Measurements from ENCODE around the gene DRC7.

DRC7 gene

GRCh38 chr16:57700781-57701551 lies 6.4 kb downstream of the DRC7 start:
- ChIA-PET POLR2A (interaction anchor here (1.0 to 1.3 kb wide), 2 partner anchors 10 to 11 kb away, joined by 3 read pairs; no protein-coding TSS in a partner anchor), CTCF (interaction anchor here (0.9 to 5.2 kb wide), 7 partner anchors 11 to 52 kb away, joined by 3 to 24 read pairs (median 4); no protein-coding TSS in a partner anchor)
- DNase-seq: no peak
- peak overlapping the region in 1 of 2 experiments; percentile 55 for H3K27ac ChIP-seq (ENCODE audit: insufficient read depth in 1 of 2, low read depth in 1 of 2, low read length in 2 of 2, poor library complexity in 1 of 2, severe bottlenecking in 2 of 2)
- H3K4me1 ChIP-seq (ENCODE audit: control extremely low read depth in 1 of 4, control insufficient read depth in 4 of 4, insufficient read depth in 4 of 4, low read length in 3 of 4): peaks cover 0 to 37% (median 30%) of the 10 kb centered on the region in 4 experiments
- no peaks in the 10 kb centered on the region for H3K36me3 ChIP-seq (ENCODE audit: control insufficient read depth in 4 of 4, insufficient read depth in 4 of 4, low read length in 3 of 4)
- no peaks in the 10 kb centered on the region for H3K9me3 ChIP-seq (ENCODE audit: control extremely low read depth in 1 of 5, control insufficient read depth in 4 of 5, insufficient read depth in 2 of 5, low read depth in 1 of 5, low read length in 4 of 5)
- WGBS (ENCODE audit: insufficient coverage): 44% methylated on average over 10 of the region's 10 CpGs
- H3K27me3 ChIP-seq (replicated peaks in 2 of 5; ENCODE audit: control insufficient read depth in 4 of 5, insufficient read depth in 5 of 5, low read length in 4 of 5): no peaks in the 10 kb centered on the region
- no peak overlapping the region for H3K4me3 ChIP-seq (ENCODE audit: control insufficient read depth in 1 of 7, extremely low read depth in 1 of 7, insufficient read depth in 4 of 7, low read depth in 2 of 7, low read length in 6 of 7)

DNA sequence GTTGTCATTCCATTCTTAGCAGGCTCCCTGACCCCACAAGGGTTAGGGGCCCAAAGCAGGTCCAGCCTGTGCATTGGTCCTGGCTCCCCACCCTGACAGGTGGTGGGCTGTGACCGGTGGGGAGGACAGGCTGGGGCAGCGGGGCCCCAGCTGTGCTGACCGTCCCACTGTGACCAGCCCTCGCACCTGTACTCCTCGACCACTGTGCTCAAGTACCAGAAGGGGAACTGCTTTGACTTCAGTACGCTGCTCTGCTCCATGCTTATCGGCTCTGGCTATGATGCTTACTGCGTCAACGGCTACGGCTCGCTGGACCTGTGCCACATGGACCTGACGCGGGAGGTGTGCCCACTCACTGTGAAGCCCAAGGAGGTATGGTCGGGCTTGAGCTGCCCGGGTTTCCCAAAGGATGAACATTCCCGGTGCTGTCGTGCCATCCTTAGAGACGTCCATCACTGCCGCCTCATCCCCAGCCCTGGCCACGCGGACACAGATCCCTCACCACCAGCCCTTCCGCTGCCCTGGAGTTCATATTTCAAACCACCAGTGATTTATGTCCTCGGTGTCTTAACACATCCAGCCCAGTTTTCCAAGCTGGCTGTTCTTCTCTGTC lies 7.3 kb downstream of the DRC7 start:
- CTCF ChIA-PET: interaction anchor here (0.8 to 5.2 kb wide), 4 partner anchors 10 to 31 kb away, joined by 3 to 24 read pairs (median 4); no protein-coding TSS in a partner anchor
- H3K9me3 ChIP-seq (ENCODE audit: control extremely low read depth in 1 of 5, control insufficient read depth in 4 of 5, insufficient read depth in 2 of 5, low read depth in 1 of 5, low read length in 4 of 5): no peaks in the 10 kb centered on the region
- POLR2A ChIA-PET: interaction anchor here (1.0 to 1.3 kb wide), 2 partner anchors 9 to 12 kb away, joined by 3 read pairs; no protein-coding TSS in a partner anchor
- no peaks in the 10 kb centered on the region for H3K36me3 ChIP-seq (ENCODE audit: control insufficient read depth in 4 of 4, insufficient read depth in 4 of 4, low read length in 3 of 4)
- H3K4me3 ChIP-seq (ENCODE audit: control insufficient read depth in 1 of 7, extremely low read depth in 1 of 7, insufficient read depth in 4 of 7, low read depth in 2 of 7, low read length in 6 of 7): no peak overlapping the region
- WGBS (ENCODE audit: insufficient coverage): 91% methylated on average over 23 of the region's 23 CpGs
- H3K27me3 ChIP-seq (replicated peaks in 2 of 5; ENCODE audit: control insufficient read depth in 4 of 5, insufficient read depth in 5 of 5, low read length in 4 of 5): no peaks in the 10 kb centered on the region
- peaks cover 0 to 29% (median 23%) of the 10 kb centered on the region in 4 experiments for H3K4me1 ChIP-seq (ENCODE audit: control extremely low read depth in 1 of 4, control insufficient read depth in 4 of 4, insufficient read depth in 4 of 4, low read length in 3 of 4)
- no peak for DNase-seq
- H3K27ac ChIP-seq (ENCODE audit: insufficient read depth in 1 of 2, low read depth in 1 of 2, low read length in 2 of 2, poor library complexity in 1 of 2, severe bottlenecking in 2 of 2): peak overlapping the region in 1 of 2 experiments; percentile 55

DNA sequence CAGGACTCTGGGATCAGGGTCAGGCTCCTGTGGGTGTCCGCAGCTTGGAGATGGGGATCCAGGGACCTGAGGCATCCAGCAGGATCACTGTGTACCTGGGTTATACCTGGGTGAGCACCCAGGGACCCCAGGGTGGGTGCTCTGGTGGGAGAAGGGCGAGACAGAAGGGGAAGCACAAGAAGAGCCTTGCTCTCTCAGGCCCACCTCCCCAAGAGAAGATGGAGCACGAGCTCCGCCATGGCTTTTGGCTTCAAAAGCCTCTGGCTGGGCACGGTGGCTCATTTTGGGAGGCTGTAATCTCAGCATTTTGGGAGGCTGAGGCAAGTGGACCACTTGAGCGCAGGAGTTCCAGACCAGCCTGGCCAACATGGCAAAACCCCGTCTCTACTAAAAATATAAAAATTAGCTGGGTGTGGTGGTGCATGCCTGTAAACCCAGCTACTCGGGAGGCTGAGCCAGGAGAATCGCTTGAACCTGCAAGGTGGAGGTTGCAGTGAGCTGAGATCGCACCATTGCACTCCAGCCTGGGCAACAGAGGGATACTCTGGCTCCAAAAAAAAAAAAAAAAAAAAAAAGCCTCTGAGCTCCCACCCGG lies 8.9 kb downstream of the DRC7 start:
- POLR2A ChIA-PET: interaction anchor here (1.0 kb wide), 1 partner anchor 13 kb away, joined by 3 read pairs; no protein-coding TSS in a partner anchor
- Histone ChIP-seq H3K36me3 (ENCODE audit: control insufficient read depth in 4 of 4, insufficient read depth in 4 of 4, low read length in 3 of 4) (no peaks in the 10 kb centered on the region), H3K9me3 (ENCODE audit: control extremely low read depth in 1 of 5, control insufficient read depth in 4 of 5, insufficient read depth in 2 of 5, low read depth in 1 of 5, low read length in 4 of 5) (no peaks in the 10 kb centered on the region), H3K27me3 (replicated peaks in 2 of 5; ENCODE audit: control insufficient read depth in 4 of 5, insufficient read depth in 5 of 5, low read length in 4 of 5) (no peaks in the 10 kb centered on the region), H3K4me1 (ENCODE audit: control extremely low read depth in 1 of 4, control insufficient read depth in 4 of 4, insufficient read depth in 4 of 4, low read length in 3 of 4) (peaks cover 0 to 35% (median 26%) of the 10 kb centered on the region in 4 experiments), H3K27ac (ENCODE audit: insufficient read depth in 1 of 2, low read depth in 1 of 2, low read length in 2 of 2, poor library complexity in 1 of 2, severe bottlenecking in 2 of 2) (no peak overlapping the region), H3K4me3 (ENCODE audit: control insufficient read depth in 1 of 7, extremely low read depth in 1 of 7, insufficient read depth in 4 of 7, low read depth in 2 of 7, low read length in 6 of 7) (no peak overlapping the region)
- WGBS (ENCODE audit: insufficient coverage): 97% methylated on average over 6 of the region's 11 CpGs
- CTCF ChIA-PET: interaction anchor here (0.9 to 1.5 kb wide), 3 partner anchors 13 to 42 kb away, joined by 3 to 4 read pairs (median 3); no protein-coding TSS in a partner anchor
- DNase-seq: no peak

DNA sequence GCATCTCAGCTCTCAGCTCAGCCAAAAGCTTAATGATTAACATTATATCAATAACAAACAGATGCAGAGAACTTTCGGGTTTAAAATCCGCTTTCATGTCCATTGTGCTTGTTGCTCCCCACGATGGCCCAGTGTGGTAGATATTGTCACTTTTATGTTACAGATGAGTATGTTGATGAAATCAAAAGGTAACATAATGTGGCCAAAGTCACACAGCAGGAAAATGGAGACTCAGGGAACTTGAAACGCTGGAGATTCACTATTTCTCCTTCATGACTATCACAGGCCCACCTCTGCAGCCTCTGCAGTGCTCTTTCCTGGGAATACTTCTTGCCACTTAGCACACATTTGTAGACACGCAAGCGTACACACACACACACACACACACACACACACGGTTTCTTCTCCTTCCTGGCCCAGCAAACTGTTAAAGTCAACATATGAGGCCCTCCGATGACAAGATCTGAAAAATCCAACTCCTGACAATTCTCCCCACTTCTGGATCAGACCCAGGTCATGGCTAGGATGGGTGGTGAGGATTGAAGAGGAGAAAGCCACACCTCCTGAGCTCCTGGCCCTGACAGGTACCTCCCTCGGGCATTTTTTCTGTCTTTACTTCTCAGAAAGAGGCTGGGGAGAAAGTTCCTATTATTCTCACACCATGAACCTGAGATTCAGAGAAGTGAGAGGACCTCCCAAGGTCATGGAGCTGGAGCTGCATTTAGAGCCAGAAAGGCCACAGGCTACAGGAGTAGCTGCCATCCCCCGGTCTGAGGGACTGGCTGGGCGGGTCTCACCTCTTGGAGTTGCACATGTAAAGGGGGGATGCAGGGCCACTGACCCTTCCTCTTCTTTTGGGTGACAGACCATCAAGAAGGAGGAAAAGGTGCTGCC lies 9.7 kb downstream of the DRC7 start:
- Histone ChIP-seq H3K27ac (ENCODE audit: insufficient read depth in 1 of 2, low read depth in 1 of 2, low read length in 2 of 2, poor library complexity in 1 of 2, severe bottlenecking in 2 of 2) (no peak overlapping the region), H3K27me3 (replicated peaks in 2 of 5; ENCODE audit: control insufficient read depth in 4 of 5, insufficient read depth in 5 of 5, low read length in 4 of 5) (no peaks in the 10 kb centered on the region), H3K4me3 (ENCODE audit: control insufficient read depth in 1 of 7, extremely low read depth in 1 of 7, insufficient read depth in 4 of 7, low read depth in 2 of 7, low read length in 6 of 7) (no peak overlapping the region), H3K9me3 (ENCODE audit: control extremely low read depth in 1 of 5, control insufficient read depth in 4 of 5, insufficient read depth in 2 of 5, low read depth in 1 of 5, low read length in 4 of 5) (no peaks in the 10 kb centered on the region), H3K36me3 (ENCODE audit: control insufficient read depth in 4 of 4, insufficient read depth in 4 of 4, low read length in 3 of 4) (no peaks in the 10 kb centered on the region), H3K4me1 (ENCODE audit: control extremely low read depth in 1 of 4, control insufficient read depth in 4 of 4, insufficient read depth in 4 of 4, low read length in 3 of 4) (peaks cover 0 to 32% (median 24%) of the 10 kb centered on the region in 4 experiments)
- peak in 2 of 3 donors; percentile 28 to 35 for DNase-seq
- 91% methylated on average over 6 of the region's 11 CpGs for WGBS (ENCODE audit: insufficient coverage)
- ChIA-PET POLR2A (interaction anchor here (1.0 kb wide), 1 partner anchor 12 kb away, joined by 3 read pairs; no protein-coding TSS in a partner anchor), CTCF (interaction anchor here (0.9 to 1.5 kb wide), 3 partner anchors 12 to 43 kb away, joined by 3 to 4 read pairs (median 3); no protein-coding TSS in a partner anchor)

DNA sequence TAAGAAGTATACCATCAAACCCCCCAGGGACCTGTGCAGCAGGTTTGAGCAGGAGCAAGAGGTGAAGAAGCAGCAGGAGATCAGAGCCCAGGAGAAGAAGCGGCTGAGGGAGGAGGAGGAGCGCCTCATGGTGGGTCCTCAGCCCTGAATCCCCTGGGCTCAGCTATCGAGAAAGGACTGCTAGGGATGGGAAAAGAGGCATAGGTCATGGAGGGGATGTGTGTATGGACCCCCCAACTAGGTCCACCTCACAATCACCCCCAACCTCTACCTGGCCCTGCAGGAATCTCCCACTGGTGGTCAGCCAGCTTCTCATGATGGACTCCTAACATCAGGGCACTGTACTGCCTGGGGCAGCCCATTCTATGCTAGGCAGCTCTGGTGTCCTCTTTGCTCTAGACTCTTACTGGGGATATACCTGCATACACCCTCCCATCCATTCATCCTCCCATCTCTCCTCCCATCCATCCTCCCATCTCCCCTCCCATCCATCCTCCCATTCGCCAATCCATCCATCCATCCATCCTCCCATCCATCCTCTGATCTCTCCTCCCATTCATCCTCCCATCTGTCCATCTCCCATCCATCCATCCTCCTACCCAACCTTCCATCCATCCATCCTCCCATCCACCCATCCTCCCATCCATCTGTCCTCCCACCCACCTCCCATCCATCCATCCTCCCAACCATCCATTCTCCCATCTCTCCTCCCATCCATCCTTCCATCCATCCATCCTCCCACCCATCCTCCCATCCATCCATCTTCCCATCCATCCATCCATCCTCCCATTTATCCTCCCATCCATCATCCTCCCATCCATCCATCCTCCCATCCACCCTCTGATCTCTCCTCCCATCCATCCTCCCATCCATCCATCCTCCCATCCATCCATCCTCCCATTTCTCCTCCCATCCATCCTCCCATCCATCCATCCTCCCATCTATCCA lies 10.6 kb downstream of the DRC7 start:
- H3K4me1 ChIP-seq (ENCODE audit: control extremely low read depth in 1 of 4, control insufficient read depth in 4 of 4, insufficient read depth in 4 of 4, low read length in 3 of 4): peaks cover 0 to 32% (median 23%) of the 10 kb centered on the region in 4 experiments
- 100% methylated on average over 3 of the region's 4 CpGs for WGBS (ENCODE audit: insufficient coverage)
- H3K4me3 ChIP-seq (ENCODE audit: control insufficient read depth in 1 of 7, extremely low read depth in 1 of 7, insufficient read depth in 4 of 7, low read depth in 2 of 7, low read length in 6 of 7): no peak overlapping the region
- H3K27ac ChIP-seq (ENCODE audit: insufficient read depth in 1 of 2, low read depth in 1 of 2, low read length in 2 of 2, poor library complexity in 1 of 2, severe bottlenecking in 2 of 2): no peak overlapping the region
- H3K9me3 ChIP-seq (ENCODE audit: control extremely low read depth in 1 of 5, control insufficient read depth in 4 of 5, insufficient read depth in 2 of 5, low read depth in 1 of 5, low read length in 4 of 5): no peaks in the 10 kb centered on the region
- H3K36me3 ChIP-seq (ENCODE audit: control insufficient read depth in 4 of 4, insufficient read depth in 4 of 4, low read length in 3 of 4): no peaks in the 10 kb centered on the region
- POLR2A ChIA-PET: no interaction called here
- no peaks in the 10 kb centered on the region for H3K27me3 ChIP-seq (replicated peaks in 2 of 5; ENCODE audit: control insufficient read depth in 4 of 5, insufficient read depth in 5 of 5, low read length in 4 of 5)
- CTCF ChIA-PET: interaction anchor here (1.1 to 1.5 kb wide), 2 partner anchors 11 to 16 kb away, joined by 3 read pairs; no protein-coding TSS in a partner anchor
- no peak for DNase-seq
